HEK293 (cell line): ENCODE data around the gene STON2.

Source experiments
- CTCF ChIA-PET: fragments of 350-600 bp; formaldehyde crosslinking; extraction: SDS; loops from one replicate; lab custom pipeline; 2021; ENCODE audit warnings: antibody characterized with exemption; lab: Yijun Ruan, JAX
- POLR2A ChIA-PET: fragments of 300-600 bp; formaldehyde crosslinking; extraction: SDS; loops from one replicate; lab custom pipeline; 2020; ENCODE audit warnings: antibody characterized with exemption, inconsistent platforms; lab: Yijun Ruan, JAX
- H3K27ac ChIP-seq: fragments of 200-500 bp; sonication (Bioruptor generic); 2 replicates; pipeline ENCODE4 v1.5.1; 2014; ENCODE audit warnings: low read depth, low read length, control low read depth, inconsistent platforms; ENCODE audit errors: extremely low read depth
- H3K36me3 ChIP-seq, 2 experiments: fragments of 200-500 bp in 1 of 2; sonication (Bioruptor generic) in 1 of 2; 1 replicate in 1 of 2; 2 replicates in 1 of 2; pipeline ENCODE4 v1.5.1; 2014 to 2017; ENCODE audit warnings: inconsistent platforms in 2 of 2, low read length in 2 of 2; ENCODE audit not compliant: control insufficient read depth in 2 of 2, insufficient read depth in 1 of 2
- H3K4me1 ChIP-seq: fragments of 200-500 bp; sonication (Bioruptor generic); 2 replicates; pipeline ENCODE4 v1.5.1; 2014; ENCODE audit warnings: mild to moderate bottlenecking, low read length, inconsistent platforms; ENCODE audit not compliant: control insufficient read depth, insufficient read depth
- H3K4me3 ChIP-seq: 2 replicates; pipeline ENCODE4 v1.5.1; 2011; ENCODE audit warnings: low read depth, mild to moderate bottlenecking, control low read depth, low read length, moderate library complexity
- H3K9me3 ChIP-seq: fragments of 200-500 bp; sonication (Bioruptor generic); 2 replicates; pipeline ENCODE4 v1.5.1; 2014; ENCODE audit warnings: low read depth, low read length, inconsistent platforms; ENCODE audit not compliant: control insufficient read depth, insufficient read depth
- EGR2 ChIP-seq: fragments of 450-650 bp; formaldehyde crosslinking; IDR thresholded peaks from 2 replicates; pipeline ENCODE4 v1.5.1; 2016; ENCODE audit warnings: low read depth, missing biosample characterization, missing genetic modification characterization
- KLF7 ChIP-seq: fragments of 450-650 bp; formaldehyde crosslinking; IDR thresholded peaks from 2 replicates; pipeline ENCODE4 v1.5.1; 2016; ENCODE audit warnings: missing biosample characterization, missing genetic modification characterization, borderline replicate concordance
- MEIS1 ChIP-seq: sonication (generic); formaldehyde crosslinking; IDR thresholded peaks from 2 replicates; pipeline ENCODE4 v1.8.1; 2022; ENCODE audit warnings: missing genetic modification reagents, mild to moderate bottlenecking, borderline replicate concordance
- MYNN ChIP-seq: fragments of 450-650 bp; formaldehyde crosslinking; IDR thresholded peaks from 2 replicates; pipeline ENCODE4 v1.5.1; 2016; ENCODE audit warnings: missing biosample characterization, missing genetic modification characterization, borderline replicate concordance
- ZBTB20 ChIP-seq: fragments of 450-650 bp; formaldehyde crosslinking; IDR thresholded peaks from 2 replicates; pipeline ENCODE4 v1.5.1; 2016; ENCODE audit warnings: missing biosample characterization, missing genetic modification characterization
- ZIC2 ChIP-seq: fragments of 450-650 bp; formaldehyde crosslinking; IDR thresholded peaks from 2 replicates; pipeline ENCODE4 v1.5.1; 2016; ENCODE audit warnings: missing biosample characterization, missing genetic modification characterization
- ZNF2 ChIP-seq: fragments of 450-650 bp; formaldehyde crosslinking; IDR thresholded peaks from 2 replicates; pipeline ENCODE4 v1.5.1; 2016; ENCODE audit warnings: missing biosample characterization, missing genetic modification characterization
- ZNF202 ChIP-seq: fragments of 450-650 bp; formaldehyde crosslinking; IDR thresholded peaks from 2 replicates; pipeline ENCODE4 v1.5.1; 2016; ENCODE audit warnings: missing biosample characterization, missing genetic modification characterization, borderline replicate concordance
- ZNF24 ChIP-seq: fragments of 450-650 bp; formaldehyde crosslinking; IDR thresholded peaks from 2 replicates; pipeline ENCODE4 v1.5.1; 2016; ENCODE audit warnings: missing biosample characterization, missing genetic modification characterization
- ZNF292 ChIP-seq: fragments of 450-650 bp; formaldehyde crosslinking; IDR thresholded peaks from 2 replicates; pipeline ENCODE4 v1.5.1; 2016; ENCODE audit warnings: low read depth, missing biosample characterization, missing genetic modification characterization, borderline replicate concordance
- ZNF423 ChIP-seq: fragments of 450-650 bp; formaldehyde crosslinking; IDR thresholded peaks from 2 replicates; pipeline ENCODE4 v1.5.1; 2016; ENCODE audit warnings: missing biosample characterization, missing genetic modification characterization
- ZNF473 ChIP-seq: fragments of 450-650 bp; formaldehyde crosslinking; IDR thresholded peaks from 2 replicates; pipeline ENCODE4 v1.5.1; 2017; ENCODE audit warnings: missing biosample characterization, missing genetic modification characterization
- ZNF501 ChIP-seq: fragments of 450-650 bp; formaldehyde crosslinking; IDR thresholded peaks from 2 replicates; pipeline ENCODE4 v1.5.1; 2016; ENCODE audit warnings: missing biosample characterization, missing genetic modification characterization
- ZNF621 ChIP-seq: fragments of 450-650 bp; formaldehyde crosslinking; IDR thresholded peaks from 2 replicates; pipeline ENCODE4 v1.5.1; 2017; ENCODE audit warnings: missing biosample characterization, missing genetic modification characterization
- ZNF830 ChIP-seq: fragments of 450-650 bp; IDR thresholded peaks from 2 replicates; pipeline ENCODE4 v1.5.0; 2018; ENCODE audit warnings: missing biosample characterization, missing genetic modification characterization, low read depth, mild to moderate bottlenecking, moderate library complexity
- TF ChIP-seq, protein P1 (sequence below): fragments of 450-650 bp; formaldehyde crosslinking; optimal IDR thresholded peaks from 2 replicates; pipeline ENCODE3; 2016; ENCODE audit warnings: missing biosample characterization, mild to moderate bottlenecking, missing genetic modification characterization
- TF ChIP-seq, protein P2 (sequence below): fragments of 450-650 bp; formaldehyde crosslinking; IDR thresholded peaks from 2 replicates; pipeline ENCODE4 v1.5.1; 2016; ENCODE audit warnings: missing biosample characterization, missing genetic modification characterization
- TF ChIP-seq, protein P3 (sequence below): fragments of 450-650 bp; formaldehyde crosslinking; IDR thresholded peaks from 2 replicates; pipeline ENCODE4 v1.5.1; 2016; ENCODE audit warnings: missing biosample characterization, missing genetic modification characterization, borderline replicate concordance

STON2 gene

DNA sequence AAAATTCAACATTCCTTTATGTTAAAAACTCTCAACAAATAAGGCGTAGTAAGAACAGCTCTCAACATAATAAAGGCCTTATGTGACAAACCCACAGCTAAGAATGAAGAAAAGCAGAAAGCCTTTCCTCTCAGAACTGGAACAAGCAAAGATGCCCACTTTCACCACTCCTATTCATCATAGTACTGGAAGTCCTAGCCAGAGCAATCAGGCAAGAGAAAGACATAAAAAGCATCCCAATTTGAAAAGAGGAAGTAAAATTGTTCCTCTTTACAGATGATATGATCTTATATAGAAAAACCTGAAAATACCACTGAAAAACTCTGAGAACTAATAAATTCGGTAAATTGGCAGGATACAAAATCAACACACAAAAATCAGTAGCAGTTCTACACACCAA is 52.1 kb downstream of the STON2 start:
- CTCF ChIA-PET: no interaction called here
- POLR2A ChIA-PET: no interaction called here
- no peak overlapping the region for H3K27ac ChIP-seq

DNA sequence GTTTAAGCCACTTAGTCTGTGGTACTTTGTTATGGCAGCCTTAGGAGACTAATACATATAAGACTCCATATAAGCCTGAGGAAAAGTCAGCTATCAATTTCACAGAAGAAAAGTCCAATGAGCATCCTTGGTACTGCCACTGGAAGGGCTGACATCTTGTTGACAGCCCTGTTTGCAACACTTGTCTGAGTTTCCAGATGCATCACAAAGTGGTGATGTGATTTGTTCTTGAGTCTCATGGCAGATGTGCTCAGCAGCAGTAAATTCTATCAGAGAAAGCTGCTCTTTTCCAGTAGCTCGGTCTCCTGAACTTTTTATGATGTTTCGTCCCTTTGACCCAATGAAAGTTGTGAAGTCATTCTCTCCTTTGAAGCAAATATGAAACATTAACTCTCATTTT is 54.3 kb downstream of the STON2 start:
- TF ChIP-seq ZNF473 (tag by site-specific recombination) (no peak), ZIC2 (tag by site-specific recombination) (no peak), ZNF830 (tag by site-specific recombination) (no peak), ZNF24 (tag by site-specific recombination) (no peak), ZNF292 (no peak), ZNF423 (no peak), ZNF621 (no peak), MYNN (no peak), MEIS1 (CRISPR knock-in tag) (no peak), ZNF2 (tag by site-specific recombination) (no peak)
- TF ChIP-seq, protein P1, sequence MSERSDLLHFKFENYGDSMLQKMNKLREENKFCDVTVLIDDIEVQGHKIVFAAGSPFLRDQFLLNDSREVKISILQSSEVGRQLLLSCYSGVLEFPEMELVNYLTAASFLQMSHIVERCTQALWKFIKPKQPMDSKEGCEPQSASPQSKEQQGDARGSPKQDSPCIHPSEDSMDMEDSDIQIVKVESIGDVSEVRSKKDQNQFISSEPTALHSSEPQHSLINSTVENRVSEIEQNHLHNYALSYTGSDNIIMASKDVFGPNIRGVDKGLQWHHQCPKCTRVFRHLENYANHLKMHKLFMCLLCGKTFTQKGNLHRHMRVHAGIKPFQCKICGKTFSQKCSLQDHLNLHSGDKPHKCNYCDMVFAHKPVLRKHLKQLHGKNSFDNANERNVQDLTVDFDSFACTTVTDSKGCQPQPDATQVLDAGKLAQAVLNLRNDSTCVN (tag by site-specific recombination): no peak
- TF ChIP-seq, protein P2, sequence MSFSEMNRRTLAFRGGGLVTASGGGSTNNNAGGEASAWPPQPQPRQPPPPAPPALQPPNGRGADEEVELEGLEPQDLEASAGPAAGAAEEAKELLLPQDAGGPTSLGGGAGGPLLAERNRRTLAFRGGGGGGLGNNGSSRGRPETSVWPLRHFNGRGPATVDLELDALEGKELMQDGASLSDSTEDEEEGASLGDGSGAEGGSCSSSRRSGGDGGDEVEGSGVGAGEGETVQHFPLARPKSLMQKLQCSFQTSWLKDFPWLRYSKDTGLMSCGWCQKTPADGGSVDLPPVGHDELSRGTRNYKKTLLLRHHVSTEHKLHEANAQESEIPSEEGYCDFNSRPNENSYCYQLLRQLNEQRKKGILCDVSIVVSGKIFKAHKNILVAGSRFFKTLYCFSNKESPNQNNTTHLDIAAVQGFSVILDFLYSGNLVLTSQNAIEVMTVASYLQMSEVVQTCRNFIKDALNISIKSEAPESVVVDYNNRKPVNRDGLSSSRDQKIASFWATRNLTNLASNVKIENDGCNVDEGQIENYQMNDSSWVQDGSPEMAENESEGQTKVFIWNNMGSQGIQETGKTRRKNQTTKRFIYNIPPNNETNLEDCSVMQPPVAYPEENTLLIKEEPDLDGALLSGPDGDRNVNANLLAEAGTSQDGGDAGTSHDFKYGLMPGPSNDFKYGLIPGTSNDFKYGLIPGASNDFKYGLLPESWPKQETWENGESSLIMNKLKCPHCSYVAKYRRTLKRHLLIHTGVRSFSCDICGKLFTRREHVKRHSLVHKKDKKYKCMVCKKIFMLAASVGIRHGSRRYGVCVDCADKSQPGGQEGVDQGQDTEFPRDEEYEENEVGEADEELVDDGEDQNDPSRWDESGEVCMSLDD (tag by site-specific recombination): no peak
- CTCF ChIA-PET: interaction anchor here (0.6 to 0.9 kb wide), 2 partner anchors 19 to 107 kb away, joined by 3 read pairs; no protein-coding TSS in a partner anchor
- Histone ChIP-seq H3K36me3 (no peaks in the 10 kb centered on the region), H3K4me1 (no peaks in the 10 kb centered on the region), H3K4me3 (no peak overlapping the region), H3K27ac (no peak overlapping the region), H3K9me3 (no peaks in the 10 kb centered on the region)
- POLR2A ChIA-PET: no interaction called here

More for the DNA sequence above, 52.1 kb downstream of the STON2 start:
- Histone ChIP-seq H3K4me3 (no peak overlapping the region), H3K4me1 (no peaks in the 10 kb centered on the region), H3K9me3 (no peaks in the 10 kb centered on the region), H3K36me3 (no peaks in the 10 kb centered on the region)
- no peak for TF ChIP-seq KLF7 (tag by site-specific recombination)
- TF ChIP-seq EGR2 (tag by site-specific recombination): no peak
- TF ChIP-seq ZNF501: no peak
- TF ChIP-seq, protein P3, sequence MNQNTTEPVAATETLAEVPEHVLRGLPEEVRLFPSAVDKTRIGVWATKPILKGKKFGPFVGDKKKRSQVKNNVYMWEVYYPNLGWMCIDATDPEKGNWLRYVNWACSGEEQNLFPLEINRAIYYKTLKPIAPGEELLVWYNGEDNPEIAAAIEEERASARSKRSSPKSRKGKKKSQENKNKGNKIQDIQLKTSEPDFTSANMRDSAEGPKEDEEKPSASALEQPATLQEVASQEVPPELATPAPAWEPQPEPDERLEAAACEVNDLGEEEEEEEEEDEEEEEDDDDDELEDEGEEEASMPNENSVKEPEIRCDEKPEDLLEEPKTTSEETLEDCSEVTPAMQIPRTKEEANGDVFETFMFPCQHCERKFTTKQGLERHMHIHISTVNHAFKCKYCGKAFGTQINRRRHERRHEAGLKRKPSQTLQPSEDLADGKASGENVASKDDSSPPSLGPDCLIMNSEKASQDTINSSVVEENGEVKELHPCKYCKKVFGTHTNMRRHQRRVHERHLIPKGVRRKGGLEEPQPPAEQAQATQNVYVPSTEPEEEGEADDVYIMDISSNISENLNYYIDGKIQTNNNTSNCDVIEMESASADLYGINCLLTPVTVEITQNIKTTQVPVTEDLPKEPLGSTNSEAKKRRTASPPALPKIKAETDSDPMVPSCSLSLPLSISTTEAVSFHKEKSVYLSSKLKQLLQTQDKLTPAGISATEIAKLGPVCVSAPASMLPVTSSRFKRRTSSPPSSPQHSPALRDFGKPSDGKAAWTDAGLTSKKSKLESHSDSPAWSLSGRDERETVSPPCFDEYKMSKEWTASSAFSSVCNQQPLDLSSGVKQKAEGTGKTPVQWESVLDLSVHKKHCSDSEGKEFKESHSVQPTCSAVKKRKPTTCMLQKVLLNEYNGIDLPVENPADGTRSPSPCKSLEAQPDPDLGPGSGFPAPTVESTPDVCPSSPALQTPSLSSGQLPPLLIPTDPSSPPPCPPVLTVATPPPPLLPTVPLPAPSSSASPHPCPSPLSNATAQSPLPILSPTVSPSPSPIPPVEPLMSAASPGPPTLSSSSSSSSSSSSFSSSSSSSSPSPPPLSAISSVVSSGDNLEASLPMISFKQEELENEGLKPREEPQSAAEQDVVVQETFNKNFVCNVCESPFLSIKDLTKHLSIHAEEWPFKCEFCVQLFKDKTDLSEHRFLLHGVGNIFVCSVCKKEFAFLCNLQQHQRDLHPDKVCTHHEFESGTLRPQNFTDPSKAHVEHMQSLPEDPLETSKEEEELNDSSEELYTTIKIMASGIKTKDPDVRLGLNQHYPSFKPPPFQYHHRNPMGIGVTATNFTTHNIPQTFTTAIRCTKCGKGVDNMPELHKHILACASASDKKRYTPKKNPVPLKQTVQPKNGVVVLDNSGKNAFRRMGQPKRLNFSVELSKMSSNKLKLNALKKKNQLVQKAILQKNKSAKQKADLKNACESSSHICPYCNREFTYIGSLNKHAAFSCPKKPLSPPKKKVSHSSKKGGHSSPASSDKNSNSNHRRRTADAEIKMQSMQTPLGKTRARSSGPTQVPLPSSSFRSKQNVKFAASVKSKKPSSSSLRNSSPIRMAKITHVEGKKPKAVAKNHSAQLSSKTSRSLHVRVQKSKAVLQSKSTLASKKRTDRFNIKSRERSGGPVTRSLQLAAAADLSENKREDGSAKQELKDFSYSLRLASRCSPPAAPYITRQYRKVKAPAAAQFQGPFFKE (tag by site-specific recombination): no peak
- no peak for TF ChIP-seq ZNF202
- TF ChIP-seq ZBTB20 (tag by site-specific recombination): no peak
